ENCODE results near the gene BYSL. TPM values are rescaled to one million over a fixed set of nuclear protein-coding genes. Genes with fewer than 3 reads are reported as not detected.

The BYSL gene
- total and polyA plus RNA-seq, 12 donors = 5.1 to 42.9 (median 16.3) TPM

DNA sequence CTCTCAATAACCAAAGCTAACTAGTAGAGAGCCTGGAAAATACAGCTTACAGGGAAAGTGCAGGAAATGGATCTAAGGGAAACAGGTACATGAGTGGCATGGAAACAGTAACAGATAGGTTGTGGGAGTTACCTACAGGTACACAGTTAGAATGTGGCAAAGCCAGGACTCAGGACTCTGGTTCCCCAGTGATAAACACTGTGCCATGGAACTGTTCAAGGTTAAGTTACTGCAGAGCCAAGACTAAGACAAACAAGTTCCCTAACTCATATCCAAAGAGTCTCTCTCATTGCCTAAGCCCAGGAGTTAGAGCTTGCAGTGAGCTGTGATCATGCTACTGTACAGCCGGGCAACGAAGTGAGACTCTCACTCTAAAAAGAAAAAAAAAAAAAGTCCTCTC, 7.0 kb upstream of the BYSL start:
- intact Hi-C loops (cut with DNase I) = no loop called here
- 59 to 82% (median 65%) methylated on average over 2 of the region's 2 CpGs for WGBS, 4 donors

DNA sequence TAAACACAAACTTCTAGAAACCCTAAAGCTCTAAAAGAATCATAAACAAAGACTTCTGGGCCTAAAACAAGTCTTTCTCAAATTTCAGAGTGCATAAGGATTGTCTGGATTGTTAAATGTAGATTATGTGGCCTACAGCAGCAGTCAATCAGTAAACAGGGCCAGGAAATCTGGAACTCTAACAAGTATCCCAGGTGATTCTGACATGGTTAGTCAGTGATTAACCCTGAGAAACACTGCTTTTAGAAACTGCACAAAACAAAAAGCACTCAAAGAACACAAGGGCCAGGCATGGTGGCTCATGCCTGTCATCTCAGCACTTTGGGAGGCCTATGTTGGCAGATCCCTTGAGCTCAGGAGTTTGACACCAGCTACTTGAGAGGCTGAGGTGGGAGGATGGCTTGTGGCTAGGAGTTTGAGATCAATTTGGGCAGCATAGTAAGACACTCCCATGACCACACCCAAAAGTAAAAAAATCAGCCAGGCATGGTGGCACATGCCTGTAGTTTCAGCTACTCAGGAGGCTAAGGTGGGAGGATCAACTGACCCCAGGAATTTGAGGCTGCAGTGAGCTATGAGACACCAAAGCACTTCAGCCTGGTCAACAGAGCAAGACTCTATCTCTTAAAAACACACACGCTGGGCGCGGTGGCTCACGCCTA, 6.3 kb upstream of the BYSL start:
- TF ChIP-seq, protein P1, sequence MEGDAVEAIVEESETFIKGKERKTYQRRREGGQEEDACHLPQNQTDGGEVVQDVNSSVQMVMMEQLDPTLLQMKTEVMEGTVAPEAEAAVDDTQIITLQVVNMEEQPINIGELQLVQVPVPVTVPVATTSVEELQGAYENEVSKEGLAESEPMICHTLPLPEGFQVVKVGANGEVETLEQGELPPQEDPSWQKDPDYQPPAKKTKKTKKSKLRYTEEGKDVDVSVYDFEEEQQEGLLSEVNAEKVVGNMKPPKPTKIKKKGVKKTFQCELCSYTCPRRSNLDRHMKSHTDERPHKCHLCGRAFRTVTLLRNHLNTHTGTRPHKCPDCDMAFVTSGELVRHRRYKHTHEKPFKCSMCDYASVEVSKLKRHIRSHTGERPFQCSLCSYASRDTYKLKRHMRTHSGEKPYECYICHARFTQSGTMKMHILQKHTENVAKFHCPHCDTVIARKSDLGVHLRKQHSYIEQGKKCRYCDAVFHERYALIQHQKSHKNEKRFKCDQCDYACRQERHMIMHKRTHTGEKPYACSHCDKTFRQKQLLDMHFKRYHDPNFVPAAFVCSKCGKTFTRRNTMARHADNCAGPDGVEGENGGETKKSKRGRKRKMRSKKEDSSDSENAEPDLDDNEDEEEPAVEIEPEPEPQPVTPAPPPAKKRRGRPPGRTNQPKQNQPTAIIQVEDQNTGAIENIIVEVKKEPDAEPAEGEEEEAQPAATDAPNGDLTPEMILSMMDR (IDR thresholded peaks at IDR 0.05) = no peak
- no peak for TF ChIP-seq POLR2A (IDR thresholded peaks at IDR 0.05)
- intact Hi-C loops (cut with DNase I) = no loop called here
- Histone ChIP-seq H3K27ac (peak overlapping the region in 3 of 5 donors; percentile 2 to 32 (median 18)), H3K9me3 (replicated peaks in 1 of 3) (no peaks in the 10 kb centered on the region), H3K36me3 (replicated peaks in 1 of 2) (peaks cover 0 to 25% of the 10 kb centered on the region in 2 donors), H3K4me3 (no peak overlapping the region), H3K4me1 (replicated peaks in 1 of 2) (peaks cover 32 to 37% of the 10 kb centered on the region in 2 donors), H3K27me3 (no peaks in the 10 kb centered on the region)
- DNase-seq = no peak
- WGBS, 4 donors = 93 to 98% (median 95%) methylated on average over 4 of the region's 4 CpGs

More for the DNA sequence above, 7.0 kb upstream of the BYSL start:
- Histone ChIP-seq H3K9me3 (replicated peaks in 1 of 3) (no peaks in the 10 kb centered on the region), H3K4me1 (replicated peaks in 1 of 2) (peaks cover 27 to 30% of the 10 kb centered on the region in 2 donors), H3K4me3 (no peak overlapping the region), H3K36me3 (replicated peaks in 1 of 2) (peaks cover 0 to 25% of the 10 kb centered on the region in 2 donors), H3K27me3 (no peaks in the 10 kb centered on the region), H3K27ac (peak overlapping the region in 1 of 5 donors; percentile 50)
- DNase-seq = no peak
- no peak for TF ChIP-seq POLR2A (IDR thresholded peaks at IDR 0.05)
- TF ChIP-seq, protein P1 (IDR thresholded peaks at IDR 0.05) = no peak

DNA sequence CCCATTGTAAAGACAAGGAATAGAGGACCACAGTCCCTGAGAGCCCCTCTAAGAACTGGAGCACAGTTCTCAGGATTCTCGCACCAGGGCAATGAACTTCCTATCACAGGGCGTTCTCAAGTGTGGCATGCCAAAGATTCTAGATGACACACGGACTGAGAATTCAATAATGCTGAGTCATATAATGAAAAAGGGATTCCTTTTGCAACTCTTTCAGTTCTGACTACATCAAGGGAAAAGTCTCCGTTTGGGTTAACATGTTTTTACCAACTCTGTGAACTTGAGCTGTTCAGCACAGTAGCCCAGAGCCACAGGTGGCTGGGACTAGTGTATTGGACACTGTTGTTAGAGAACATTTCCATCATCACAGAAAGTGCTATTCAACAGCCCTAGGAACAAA, 3.8 kb upstream of the BYSL start:
- no peaks in the 10 kb centered on the region for H3K27me3 ChIP-seq
- H3K27ac ChIP-seq = peak overlapping the region; percentile 20 to 87 (median 76)
- peak; percentile 25 to 83 (median 73) for DNase-seq
- TF ChIP-seq POLR2A (IDR thresholded peaks at IDR 0.05) = peak in 1 of 2 donors; percentile 78
- TF ChIP-seq, protein P1 (IDR thresholded peaks at IDR 0.05) = no peak
- H3K9me3 ChIP-seq (replicated peaks in 1 of 3) = no peaks in the 10 kb centered on the region
- peaks cover 0 to 13% of the 10 kb centered on the region in 2 donors for H3K36me3 ChIP-seq (replicated peaks in 1 of 2)
- WGBS, 4 donors = 20 to 32% (median 26%) methylated on average over 4 of the region's 4 CpGs
- H3K4me1 ChIP-seq (replicated peaks in 1 of 2) = peaks cover 44 to 50% of the 10 kb centered on the region in 2 donors
- H3K4me3 ChIP-seq = no peak overlapping the region
- intact Hi-C loops (cut with DNase I) = no loop called here

DNA sequence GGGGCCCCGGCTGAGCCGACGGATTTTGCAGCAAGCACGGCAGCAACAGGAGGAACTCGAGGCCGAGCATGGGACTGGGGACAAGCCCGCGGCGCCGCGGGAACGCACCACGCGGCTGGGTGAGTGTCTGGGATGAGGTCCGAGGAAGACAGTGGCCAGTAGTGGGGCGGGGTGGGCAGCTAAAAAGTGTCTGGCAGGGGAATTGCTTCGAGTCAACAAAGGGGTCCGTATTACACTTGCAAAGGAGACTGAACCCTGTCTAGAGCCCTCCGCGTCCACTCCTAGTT, 356 bp downstream of the BYSL start:
- no peaks in the 10 kb centered on the region for H3K9me3 ChIP-seq (replicated peaks in 1 of 3)
- peak overlapping the region; percentile 99 to 100 (median 99) for H3K27ac ChIP-seq
- DNase-seq = peak in 1 of 7 donors; percentile 47
- H3K4me1 ChIP-seq (replicated peaks in 1 of 2) = peaks cover 32 to 49% of the 10 kb centered on the region in 2 donors
- no peak for TF ChIP-seq POLR2A (IDR thresholded peaks at IDR 0.05)
- TF ChIP-seq, protein P1 (IDR thresholded peaks at IDR 0.05) = no peak
- H3K27me3 ChIP-seq = no peaks in the 10 kb centered on the region
- peak overlapping the region; percentile 74 to 99 (median 90) for H3K4me3 ChIP-seq
- WGBS, 4 donors = 0 to 1% (median 1%) methylated on average over 11 to 20 of the region's 20 CpGs
- intact Hi-C loops (cut with DNase I) = no loop called here
- peaks cover 0 to 5% of the 10 kb centered on the region in 2 donors for H3K36me3 ChIP-seq (replicated peaks in 1 of 2)

All from adrenal gland (tissue), 12 donors.